Right lobe of liver (tissue), 6 donors: Measurements from ENCODE around the gene OTUD5. TPM values are rescaled to one million over a fixed set of nuclear protein-coding genes. Genes with fewer than 3 reads are reported as not detected.
"Not testable (repeated sequence)": the region's sequence is repeated elsewhere in the genome, so short reads cannot be mapped to it uniquely, and the experiment has no call there.

Source experiments
- ATAC-seq, 4 donors: fragments of 200-7000 bp; cut with Tn5 transposase; one replicate each; pipeline ENCODE4 v1.9.1; 2020; ENCODE audit warnings: mild to moderate bottlenecking in 4 of 4, moderate library complexity in 4 of 4
- DNase-seq, 3 donors: peaks; one replicate each; pipeline ENCODE4 v3.0.0-alpha.2; 2020
- H3K27ac ChIP-seq, 3 donors: fragments of 200-600 bp; one replicate each; pipeline ENCODE4 v1.8.0; 2022
- H3K27me3 ChIP-seq, 2 donors: fragments of 200-600 bp; one replicate each; pipeline ENCODE4 v1.8.0; 2022
- H3K36me3 ChIP-seq, 4 donors: fragments of 200-600 bp; sonication (generic) in 1 of 4; one replicate each; pipeline versions ENCODE4 v1.5.1 to v1.8.0; 2017 to 2022; ENCODE audit warnings: control low read depth in 1 of 4
- H3K4me1 ChIP-seq, 4 donors: fragments of 200-600 bp; sonication (generic) in 1 of 4; one replicate each; pipeline versions ENCODE4 v1.5.1 to v1.8.0; 2017 to 2022; ENCODE audit warnings: control low read depth in 1 of 4
- H3K4me3 ChIP-seq, 3 donors: fragments of 200-600 bp; one replicate each; pipeline ENCODE4 v1.8.0; 2022
- H3K9me3 ChIP-seq, 4 donors: fragments of 200-600 bp; sonication (generic) in 1 of 4; one replicate each; pipeline versions ENCODE4 v1.5.1 to v1.8.0; 2017 to 2022; ENCODE audit warnings: control low read depth in 1 of 4
- CTCF ChIP-seq, 4 donors: fragments of 200-600 bp in 3 of 4; fragments of 450-650 bp in 1 of 4; IDR thresholded peaks; one replicate each; pipeline versions ENCODE4 v1.5.1 to v1.8.0; 2016 to 2022; ENCODE audit warnings: antibody characterized with exemption in 4 of 4, mild to moderate bottlenecking in 2 of 4
- POLR2A ChIP-seq: fragments of 450-650 bp; IDR thresholded peaks from one replicate; pipeline ENCODE4 v1.6.1; 2017; ENCODE audit warnings: antibody characterized with exemption, mild to moderate bottlenecking
- WGBS: methylation state at CpG from one replicate; pipeline ENCODE4 v1.1.6; 2018; ENCODE audit warnings: low coverage, low lambda C conversion rate; ENCODE audit not compliant: insufficient coverage; ENCODE audit errors: missing lambda C conversion rate; 5-methylcytosine and 5-hydroxymethylcytosine counted together
- intact Hi-C, 2 donors: fragments of 100-400 bp; cut with DNase I; formaldehyde crosslinking; loops; one replicate each; pipeline versions ENCODE4 v1.11.2 to v1.14.1; 2022
- small RNA-seq, 2 experiments: library from RNA; depleted of rRNA; stranded (forward); fragments of <200 nt; gene quantifications; one replicate each; pipeline ENCODE3, GENCODE V24; 2016
- total RNA-seq, 6 experiments: library from RNA; depleted of rRNA in 2 of 6; stranded (reverse); fragments of >200 nt in 2 of 6; fragmentation: NEBNext Ultra II Directional in 3 of 6; extraction: Animal tissue kit (Norgen Biotek cat#: 25700) in 3 of 6; gene quantifications; one replicate each; pipeline versions ENCODE4 v1.1.0 to v1.2.4, GENCODE V29; 2016 to 2023
- donor health status: DM: no; HTN: yes; CAD: no.
- donor health status: DM: no; HTN: no; CAD: no.
- donor health status: DM: no; HTN: no; CAD: no.
- donor health status: DM: no; HTN: yes; CAD: no.
- donor health status: DM: no; HTN: yes; CAD: no.

Gene OTUD5
- total RNA-seq, 6 experiments from 2014 or later: 14.4 to 24.1 (median 21.6) TPM

- Histone ChIP-seq H3K36me3 (no peaks in the 10 kb centered on the region), H3K4me3 (peak overlapping the region in 1 of 3 donors; percentile 60), H3K27ac (no peak overlapping the region), H3K27me3 (no peaks in the 10 kb centered on the region), H3K9me3 (no peaks in the 10 kb centered on the region), H3K4me1 (no peaks in the 10 kb centered on the region)
- DNase-seq: no peak
- ATAC-seq: no peak
- intact Hi-C loops: no loop called here
- WGBS: 55% methylated on average over 11 of the region's 15 CpGs
- TF ChIP-seq CTCF (IDR thresholded peaks at IDR 0.05) (no peak), POLR2A (no peak)
Observed at GRCh38 chrX:48890296-48890925, 67.0 kb downstream of the OTUD5 start.

- ATAC-seq, H3K4me3 ChIP-seq, H3K27me3 ChIP-seq, H3K4me1 ChIP-seq, H3K27ac ChIP-seq, H3K36me3 ChIP-seq, DNase-seq, H3K9me3 ChIP-seq, intact Hi-C loops: not testable (repeated sequence)
- 60% methylated on average over 5 of the region's 5 CpGs for WGBS
Observed at GRCh38 chrX:48886586-48886985, 70.8 kb downstream of the OTUD5 start.

GRCh38 chrX:48883729-48884128, 73.7 kb downstream of the OTUD5 start:
- Histone ChIP-seq H3K4me3 (no peak overlapping the region), H3K4me1 (no peaks in the 10 kb centered on the region), H3K36me3 (no peaks in the 10 kb centered on the region), H3K27ac (no peak overlapping the region), H3K9me3 (no peaks in the 10 kb centered on the region), H3K27me3 (no peaks in the 10 kb centered on the region)
- WGBS: 72% methylated on average over 10 of the region's 10 CpGs
- TF ChIP-seq POLR2A: no peak
- no peak for TF ChIP-seq CTCF (IDR thresholded peaks at IDR 0.05)
- intact Hi-C loops: no loop called here
- no peak for DNase-seq
- no peak for ATAC-seq

- intact Hi-C loops, H3K27ac ChIP-seq, H3K36me3 ChIP-seq, H3K9me3 ChIP-seq, ATAC-seq, DNase-seq, H3K27me3 ChIP-seq, H3K4me3 ChIP-seq, H3K4me1 ChIP-seq: not testable (repeated sequence)
- 38% methylated on average over 4 of the region's 4 CpGs for WGBS
Observed at GRCh38 chrX:48876944-48877343, 80.5 kb downstream of the OTUD5 start.

Small RNA genes within 50 kb of the gene (small RNA-seq; reads per million reads assigned to genes)
- 0 reads per million in 2 experiments for gene RNU6-722P

Other genes with a start within 250 kb of the OTUD5 start
- 1 to 10 TPM in 5 of 6 experiments, under 1 TPM in 1; 0.98 to 4.1 (median 2.9) TPM for gene GLOD5, start 195.9 kb downstream of the OTUD5 start, total RNA-seq
- gene GATA1, start 171.0 kb downstream of the OTUD5 start, total RNA-seq: 1 to 10 TPM in 1 of 6 experiments, under 1 TPM in 1, not detected in 4; 0.37 to 1.2 TPM
- gene HDAC6, start 155.5 kb downstream of the OTUD5 start, total RNA-seq: 100 to 1,000 TPM in 5 of 6 experiments, 10 to 100 TPM in 1; 84.4 to 173 (median 136) TPM
- gene ERAS, start 131.1 kb downstream of the OTUD5 start, total RNA-seq: not detected
- 1 to 10 TPM in 1 of 6 experiments, under 1 TPM in 1, not detected in 4; 0.20 to 1.4 TPM for gene PCSK1N, start 122.0 kb downstream of the OTUD5 start, total RNA-seq
- 10 to 100 TPM; 18.2 to 29.5 (median 22.5) TPM for gene TIMM17B, start 59.8 kb downstream of the OTUD5 start, total RNA-seq
- 10 to 100 TPM; 29.8 to 47.1 (median 35.7) TPM for gene PQBP1, start 59.7 kb downstream of the OTUD5 start, total RNA-seq
- gene SLC35A2, start 46.0 kb downstream of the OTUD5 start, total RNA-seq: 10 to 100 TPM; 15.0 to 19.5 (median 17.3) TPM
- 1 to 10 TPM; 1.7 to 8.8 (median 6.8) TPM for gene PIM2, start 38.6 kb downstream of the OTUD5 start, total RNA-seq
- 1 to 10 TPM in 1 of 6 experiments, under 1 TPM in 5; 0.31 to 1.2 (median 0.46) TPM for gene KCND1, start 14.2 kb upstream of the OTUD5 start, total RNA-seq
- gene GRIPAP1, start 44.7 kb upstream of the OTUD5 start, total RNA-seq: 10 to 100 TPM; 15.3 to 32.1 (median 22.0) TPM
- gene TFE3, start 85.8 kb upstream of the OTUD5 start, total RNA-seq: 10 to 100 TPM; 14.9 to 43.3 (median 23.3) TPM
- 10 to 100 TPM in 1 of 6 experiments, 1 to 10 TPM in 5; 3.3 to 12.1 (median 4.5) TPM for gene CCDC120, start 101.4 kb upstream of the OTUD5 start, total RNA-seq
- 10 to 100 TPM in 1 of 6 experiments, 1 to 10 TPM in 5; 3.1 to 11.2 (median 5.1) TPM for gene PRAF2, start 116.4 kb upstream of the OTUD5 start, total RNA-seq
- gene WDR45, start 122.3 kb upstream of the OTUD5 start, total RNA-seq: 10 to 100 TPM; 31.8 to 65.2 (median 47.9) TPM
- gene GPKOW, start 166.1 kb upstream of the OTUD5 start, total RNA-seq: 10 to 100 TPM in 3 of 6 experiments, 1 to 10 TPM in 3; 9.3 to 14.9 (median 10.2) TPM
- 10 to 100 TPM in 4 of 6 experiments, 1 to 10 TPM in 2; 8.8 to 24.0 (median 18.4) TPM for gene MAGIX, start 205.2 kb upstream of the OTUD5 start, total RNA-seq
- gene PLP2, start 214.3 kb upstream of the OTUD5 start, total RNA-seq: 10 to 100 TPM in 4 of 6 experiments, 1 to 10 TPM in 2; 7.4 to 24.4 (median 14.5) TPM
- 1 to 10 TPM; 3.8 to 6.4 (median 5.0) TPM for gene PRICKLE3, start 228.8 kb upstream of the OTUD5 start, total RNA-seq
- under 1 TPM in 5 of 6 experiments, not detected in 1; 0.12 to 0.39 (median 0.27) TPM for gene SYP, start 242.6 kb upstream of the OTUD5 start, total RNA-seq